Smooth muscle cell (in vitro differentiated cells): ENCODE results near the gene ETHE1. TPM values are rescaled to one million over a fixed set of nuclear protein-coding genes. Genes with fewer than 3 reads are reported as not detected.
A peak's percentile ranks its signal among the peaks of the same experiment; 100 is the strongest.
"Not testable (repeated sequence)": the region's sequence is repeated elsewhere in the genome, so short reads cannot be mapped to it uniquely, and the experiment has no call there.

Experiments
- DNase-seq: peaks from one replicate; lab custom pipeline; 2025; ENCODE audit not compliant: unreplicated experiment; lab: John Stamatoyannopoulos, UW
- H2AFZ ChIP-seq: fragments of 200-600 bp; sonication (generic); 2 replicates; pipeline ENCODE4 v1.6.0; 2016; ENCODE audit warnings: antibody characterized with exemption, low read depth, mild to moderate bottlenecking
- H3F3A ChIP-seq: fragments of 200-600 bp; sonication (generic); 2 replicates; pipeline ENCODE4 v1.6.0; 2017; ENCODE audit warnings: antibody characterized with exemption, low read depth
- H3K27ac ChIP-seq: fragments of 200-600 bp; sonication (generic); 2 replicates; pipeline ENCODE4 v1.5.1; 2016; ENCODE audit warnings: low read depth, mild to moderate bottlenecking
- H3K27me3 ChIP-seq: fragments of 200-600 bp; sonication (generic); 2 replicates; pipeline ENCODE4 v1.6.1; 2016; ENCODE audit warnings: low read depth, mild to moderate bottlenecking
- H3K36me3 ChIP-seq: fragments of 200-600 bp; sonication (generic); 2 replicates; pipeline ENCODE4 v1.5.1; 2016; ENCODE audit warnings: low read depth
- H3K4me1 ChIP-seq: fragments of 200-600 bp; sonication (generic); 2 replicates; pipeline ENCODE4 v1.5.1; 2016; ENCODE audit warnings: low read depth
- H3K4me2 ChIP-seq: fragments of 200-600 bp; sonication (generic); 2 replicates; pipeline ENCODE4 v1.6.0; 2016; ENCODE audit warnings: mild to moderate bottlenecking
- H3K4me3 ChIP-seq: fragments of 200-600 bp; sonication (generic); 2 replicates; pipeline ENCODE4 v1.5.1; 2016; ENCODE audit warnings: mild to moderate bottlenecking
- H3K79me2 ChIP-seq: fragments of 200-600 bp; sonication (generic); 2 replicates; pipeline ENCODE4 v1.6.0; 2016; ENCODE audit warnings: low read depth, mild to moderate bottlenecking
- H3K9ac ChIP-seq: fragments of 200-600 bp; sonication (generic); 2 replicates; pipeline ENCODE4 v1.6.0; 2016; ENCODE audit warnings: low read depth
- H3K9me3 ChIP-seq: fragments of 200-600 bp; sonication (generic); replicated peaks from 2 replicates; pipeline ENCODE4 v1.5.1; 2016; ENCODE audit warnings: low read depth
- H4K20me1 ChIP-seq: fragments of 200-600 bp; sonication (generic); 2 replicates; pipeline ENCODE4 v1.6.0; 2016; ENCODE audit warnings: low read depth
- WGBS: methylation state at CpG from one replicate; pipeline ENCODE4 v1.1.7; 2016; ENCODE audit warnings: low lambda C conversion rate; 5-methylcytosine and 5-hydroxymethylcytosine counted together
- polyA plus RNA-seq: library from polyadenylated mRNA; unstranded; fragments of >200 nt; fragmentation: Nextera tagmentation; extraction: Ambion mirVana; gene quantifications from 2 replicates; pipeline ENCODE4 v1.2.1, GENCODE V29; 2016
- total RNA-seq: library from RNA; depleted of rRNA; stranded (reverse); fragments of >200 nt; gene quantifications from 2 replicates; pipeline ENCODE4 v1.2.3, GENCODE V29; 2014
- TF ChIP-seq, protein P1 (sequence below): fragments of 200-600 bp; sonication (generic); IDR thresholded peaks from 2 replicates; pipeline ENCODE4 v1.5.1; 2017; ENCODE audit warnings: borderline replicate concordance, mild to moderate bottlenecking, antibody characterized with exemption; ENCODE audit not compliant: insufficient read depth, poor library complexity, severe bottlenecking

The ETHE1 gene
- total and polyA plus RNA-seq, 2 experiments from 2014 or later = 61.1 to 61.4 TPM

DNA sequence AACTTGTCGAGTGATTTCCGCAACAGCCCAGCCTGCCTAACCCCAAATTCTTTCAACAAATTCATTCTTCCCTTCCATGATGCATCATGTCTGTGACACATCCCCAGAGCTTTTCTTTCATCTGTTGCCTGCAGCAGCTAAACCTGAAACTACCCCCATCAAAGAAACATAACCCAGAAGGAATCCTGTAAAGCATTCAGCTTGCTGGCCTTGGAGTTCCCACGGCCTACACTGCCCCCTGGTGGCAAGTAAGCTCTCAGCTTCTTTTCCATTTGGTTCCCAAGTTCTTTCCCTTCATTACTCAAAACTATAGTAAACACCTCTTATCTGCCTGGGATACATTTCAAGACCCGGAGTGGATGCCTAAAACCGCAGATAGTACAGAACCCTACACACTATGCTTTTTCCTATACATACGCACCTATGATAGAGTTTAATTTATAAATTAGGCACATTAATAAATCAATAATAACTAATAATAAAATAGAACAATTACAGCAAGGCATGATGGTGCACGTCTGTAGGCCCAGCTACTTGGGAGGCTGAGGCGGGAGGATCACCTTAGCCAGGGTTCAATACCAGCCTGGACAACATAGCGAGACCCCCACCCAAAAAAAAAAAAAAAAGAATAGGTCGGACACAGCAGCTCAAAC, 7.4 kb downstream of the ETHE1 start:
- peak overlapping the region; percentile 90 for H3K27ac ChIP-seq
- no peaks in the 10 kb centered on the region for H3K9me3 ChIP-seq
- H3K4me3 ChIP-seq = no peak overlapping the region
- no peaks in the 10 kb centered on the region for H3K27me3 ChIP-seq
- H4K20me1 ChIP-seq = peaks cover 19% of the 10 kb centered on the region
- TF ChIP-seq, protein P1, sequence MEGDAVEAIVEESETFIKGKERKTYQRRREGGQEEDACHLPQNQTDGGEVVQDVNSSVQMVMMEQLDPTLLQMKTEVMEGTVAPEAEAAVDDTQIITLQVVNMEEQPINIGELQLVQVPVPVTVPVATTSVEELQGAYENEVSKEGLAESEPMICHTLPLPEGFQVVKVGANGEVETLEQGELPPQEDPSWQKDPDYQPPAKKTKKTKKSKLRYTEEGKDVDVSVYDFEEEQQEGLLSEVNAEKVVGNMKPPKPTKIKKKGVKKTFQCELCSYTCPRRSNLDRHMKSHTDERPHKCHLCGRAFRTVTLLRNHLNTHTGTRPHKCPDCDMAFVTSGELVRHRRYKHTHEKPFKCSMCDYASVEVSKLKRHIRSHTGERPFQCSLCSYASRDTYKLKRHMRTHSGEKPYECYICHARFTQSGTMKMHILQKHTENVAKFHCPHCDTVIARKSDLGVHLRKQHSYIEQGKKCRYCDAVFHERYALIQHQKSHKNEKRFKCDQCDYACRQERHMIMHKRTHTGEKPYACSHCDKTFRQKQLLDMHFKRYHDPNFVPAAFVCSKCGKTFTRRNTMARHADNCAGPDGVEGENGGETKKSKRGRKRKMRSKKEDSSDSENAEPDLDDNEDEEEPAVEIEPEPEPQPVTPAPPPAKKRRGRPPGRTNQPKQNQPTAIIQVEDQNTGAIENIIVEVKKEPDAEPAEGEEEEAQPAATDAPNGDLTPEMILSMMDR = peak; percentile 97
- H3K9ac ChIP-seq = no peak overlapping the region
- peak; percentile 25 for DNase-seq
- H3K79me2 ChIP-seq = peaks cover 22% of the 10 kb centered on the region
- WGBS = 43% methylated on average over 10 of the region's 10 CpGs
- H3K4me2 ChIP-seq = peak overlapping the region; percentile 50
- peaks cover 4% of the 10 kb centered on the region for H3K36me3 ChIP-seq
- H3F3A ChIP-seq = no peaks in the 10 kb centered on the region
- H3K4me1 ChIP-seq = peaks cover 4% of the 10 kb centered on the region
- no peak overlapping the region for H2AFZ ChIP-seq

DNA sequence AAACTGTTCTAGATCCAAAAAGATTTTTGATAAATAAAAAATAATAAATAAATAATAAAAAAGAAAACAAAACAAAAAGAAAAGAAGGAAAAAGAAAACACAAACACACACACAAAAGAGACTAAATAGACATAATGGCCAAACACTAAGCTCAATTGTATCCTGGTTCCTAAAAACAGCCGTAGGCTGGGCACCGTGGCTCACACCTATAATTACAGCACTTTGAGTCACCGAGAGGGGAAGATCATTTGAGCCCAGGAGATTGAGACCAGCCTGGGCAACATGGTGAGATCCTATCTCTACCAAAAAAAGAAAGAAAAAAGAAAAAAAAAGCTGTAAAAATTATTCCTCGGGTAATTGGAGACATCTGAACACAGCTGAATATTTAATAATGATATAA, 8.9 kb downstream of the ETHE1 start:
- H3K27ac ChIP-seq = peak overlapping the region; percentile 90
- H3K4me1 ChIP-seq = peaks cover 4% of the 10 kb centered on the region
- TF ChIP-seq, protein P1 = no peak
- H4K20me1 ChIP-seq = peaks cover 18% of the 10 kb centered on the region
- 64% methylated on average over 4 of the region's 4 CpGs for WGBS
- no peak overlapping the region for H3K9ac ChIP-seq
- no peak for DNase-seq
- H3K79me2 ChIP-seq = peaks cover 14% of the 10 kb centered on the region
- no peak overlapping the region for H3K4me2 ChIP-seq
- H3K4me3 ChIP-seq = no peak overlapping the region
- H3F3A ChIP-seq = no peaks in the 10 kb centered on the region
- no peak overlapping the region for H2AFZ ChIP-seq
- no peaks in the 10 kb centered on the region for H3K27me3 ChIP-seq
- H3K9me3 ChIP-seq = no peaks in the 10 kb centered on the region
- H3K36me3 ChIP-seq = peaks cover 4% of the 10 kb centered on the region

DNA sequence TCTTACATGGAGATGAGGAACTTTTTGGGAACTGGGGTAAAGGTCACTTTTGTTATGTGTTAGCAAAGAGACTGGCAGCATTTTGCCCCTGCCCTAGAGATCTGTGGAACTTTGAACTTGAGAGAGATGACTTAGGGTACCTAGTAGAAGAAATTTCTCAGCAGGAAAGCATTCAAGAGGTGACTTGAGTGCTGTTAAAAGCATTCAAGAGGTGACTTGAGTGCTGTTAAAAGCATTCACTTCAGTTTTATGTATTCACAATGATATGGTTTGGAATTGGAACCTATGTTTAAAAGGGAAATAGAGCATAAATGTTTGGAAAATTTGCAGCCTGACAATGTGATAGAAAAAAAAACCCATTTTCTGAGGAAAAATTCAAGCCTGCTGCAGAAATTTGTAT, 14.6 kb downstream of the ETHE1 start:
- H3K9ac ChIP-seq, H3K4me3 ChIP-seq, H2AFZ ChIP-seq, H3K9me3 ChIP-seq, H3K79me2 ChIP-seq, H3F3A ChIP-seq, DNase-seq, H3K4me1 ChIP-seq, H3K36me3 ChIP-seq, H3K27me3 ChIP-seq, H3K4me2 ChIP-seq, H3K27ac ChIP-seq: not testable (repeated sequence)
- peaks cover 14% of the 10 kb centered on the region for H4K20me1 ChIP-seq

DNA sequence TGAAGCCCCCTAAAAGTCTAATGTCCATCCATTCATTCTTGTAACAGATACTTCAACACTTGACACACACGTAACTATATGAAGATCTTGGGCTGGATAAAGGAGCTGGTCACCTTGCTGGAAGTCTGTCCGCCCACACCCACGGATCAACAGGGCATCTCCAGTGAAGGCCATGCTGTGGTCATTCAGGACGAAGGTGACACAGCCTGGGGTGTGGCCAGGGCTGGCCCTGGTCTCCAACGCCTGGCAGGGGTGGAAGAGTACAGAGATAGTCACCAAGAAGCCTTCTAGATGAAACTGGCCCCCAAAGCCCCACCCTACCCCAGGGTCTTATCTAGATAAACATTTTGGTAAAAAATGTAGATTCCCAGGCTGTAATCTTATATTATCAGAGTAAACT, 15.7 kb downstream of the ETHE1 start:
- no peaks in the 10 kb centered on the region for H3K4me1 ChIP-seq
- no peak overlapping the region for H2AFZ ChIP-seq
- H3K36me3 ChIP-seq = peaks cover 4% of the 10 kb centered on the region
- no peaks in the 10 kb centered on the region for H3K9me3 ChIP-seq
- H3K27me3 ChIP-seq = no peaks in the 10 kb centered on the region
- no peak overlapping the region for H3K9ac ChIP-seq
- no peaks in the 10 kb centered on the region for H3F3A ChIP-seq
- WGBS = 93% methylated on average over 5 of the region's 5 CpGs
- H3K27ac ChIP-seq = no peak overlapping the region
- DNase-seq = no peak
- TF ChIP-seq, protein P1 = no peak
- no peak overlapping the region for H3K4me3 ChIP-seq
- no peak overlapping the region for H3K4me2 ChIP-seq
- H4K20me1 ChIP-seq = peaks cover 14% of the 10 kb centered on the region
- H3K79me2 ChIP-seq = peaks cover 5% of the 10 kb centered on the region
